ENCODE data around the gene TMX3.

DNA sequence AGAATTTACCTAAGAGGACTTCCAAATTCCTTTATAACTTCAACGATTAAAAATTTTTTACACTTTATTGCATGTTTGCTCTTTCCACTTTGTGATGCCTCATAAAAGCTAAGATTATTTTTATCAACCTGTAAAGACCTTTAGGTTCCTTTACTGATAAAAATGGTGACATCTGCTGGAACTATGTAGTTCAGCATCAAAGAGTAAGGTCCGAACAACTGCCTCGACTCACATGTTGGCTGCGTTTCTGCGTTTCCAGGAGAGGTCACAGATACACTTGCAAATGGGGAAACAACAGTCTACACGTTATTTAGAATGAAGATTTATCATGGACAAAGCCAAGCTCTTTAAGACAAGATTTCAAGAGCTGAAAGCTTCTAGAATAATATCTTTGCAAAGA lies 18.8 kb upstream of the TMX3 start:
- TF ChIP-seq, protein P1, sequence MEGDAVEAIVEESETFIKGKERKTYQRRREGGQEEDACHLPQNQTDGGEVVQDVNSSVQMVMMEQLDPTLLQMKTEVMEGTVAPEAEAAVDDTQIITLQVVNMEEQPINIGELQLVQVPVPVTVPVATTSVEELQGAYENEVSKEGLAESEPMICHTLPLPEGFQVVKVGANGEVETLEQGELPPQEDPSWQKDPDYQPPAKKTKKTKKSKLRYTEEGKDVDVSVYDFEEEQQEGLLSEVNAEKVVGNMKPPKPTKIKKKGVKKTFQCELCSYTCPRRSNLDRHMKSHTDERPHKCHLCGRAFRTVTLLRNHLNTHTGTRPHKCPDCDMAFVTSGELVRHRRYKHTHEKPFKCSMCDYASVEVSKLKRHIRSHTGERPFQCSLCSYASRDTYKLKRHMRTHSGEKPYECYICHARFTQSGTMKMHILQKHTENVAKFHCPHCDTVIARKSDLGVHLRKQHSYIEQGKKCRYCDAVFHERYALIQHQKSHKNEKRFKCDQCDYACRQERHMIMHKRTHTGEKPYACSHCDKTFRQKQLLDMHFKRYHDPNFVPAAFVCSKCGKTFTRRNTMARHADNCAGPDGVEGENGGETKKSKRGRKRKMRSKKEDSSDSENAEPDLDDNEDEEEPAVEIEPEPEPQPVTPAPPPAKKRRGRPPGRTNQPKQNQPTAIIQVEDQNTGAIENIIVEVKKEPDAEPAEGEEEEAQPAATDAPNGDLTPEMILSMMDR (IDR thresholded peaks at IDR 0.05): no peak
- TF ChIP-seq EZH2 (IDR thresholded peaks at IDR 0.05; ENCODE audit: borderline replicate concordance, insufficient read depth, low read depth, low read length, poor library complexity, severe bottlenecking): no peak

Measured in B cell (primary cell).